Activated naive CD4-positive, alpha-beta T cell treated with anti-CD3 and anti-CD28 coated beads, Interleukin-2, amount 50 U/mL, for 16 hours (primary cell): Measurements from ENCODE around the gene GLO1.

ENCODE experiments used
- DNase-seq: peaks from one replicate; pipeline ENCODE4 v3.0.0-alpha.2; 2020

Gene GLO1

GRCh38 chr6:38702558-38703397 is at the start of gene GLO1:
Gene GLO1 (minus strand): TSS chr6:38703145. CDS start chr6:38703054, 91 bp downstream.
- peak; percentile 97 for DNase-seq

GRCh38 chr6:38750968-38751615 is 48.1 kb upstream of the GLO1 start:
- peak; percentile 44 for DNase-seq

- no peak for DNase-seq
Measured at GRCh38 chr6:38749473-38749872, 46.5 kb upstream of the GLO1 start.

- no peak for DNase-seq
Measured at GRCh38 chr6:38739532-38739931, 36.6 kb upstream of the GLO1 start.

- DNase-seq, result no peak
Measured at GRCh38 chr6:38738261-38738660, 35.3 kb upstream of the GLO1 start.

GRCh38 chr6:38736951-38737350 is 34.0 kb upstream of the GLO1 start:
- no peak for DNase-seq

- DNase-seq, result no peak
Measured at GRCh38 chr6:38730140-38730862, 27.4 kb upstream of the GLO1 start.

- no peak for DNase-seq
Measured at GRCh38 chr6:38728203-38728602, 25.3 kb upstream of the GLO1 start.

- no peak for DNase-seq
Measured at GRCh38 chr6:38725414-38726183, 22.7 kb upstream of the GLO1 start.

- DNase-seq, result no peak
Measured at GRCh38 chr6:38724343-38724742, 21.4 kb upstream of the GLO1 start.

GRCh38 chr6:38723783-38724182 is 20.8 kb upstream of the GLO1 start:
- no peak for DNase-seq

GRCh38 chr6:38722727-38723334 is 19.9 kb upstream of the GLO1 start:
- DNase-seq, result no peak

GRCh38 chr6:38722038-38722437 is 19.1 kb upstream of the GLO1 start:
- DNase-seq, result no peak

GRCh38 chr6:38720295-38720694 is 17.4 kb upstream of the GLO1 start:
- DNase-seq, result no peak

- DNase-seq, result no peak
Measured at GRCh38 chr6:38719358-38719757, 16.4 kb upstream of the GLO1 start.

GRCh38 chr6:38716825-38717224 is 13.9 kb upstream of the GLO1 start:
- no peak for DNase-seq

- DNase-seq, result no peak
Measured at GRCh38 chr6:38715016-38715689, 12.2 kb upstream of the GLO1 start, which contains the start of gene DNAH8. Gene DNAH8 (plus strand): TSS chr6:38715311. CDS start chr6:38722810, 7,499 bp downstream.

GRCh38 chr6:38714239-38715015 is 11.5 kb upstream of the GLO1 start:
- DNase-seq, result no peak

- peak; percentile 27 for DNase-seq
Measured at GRCh38 chr6:38713812-38714211, 10.9 kb upstream of the GLO1 start.

GRCh38 chr6:38708496-38708895 is 5.6 kb upstream of the GLO1 start:
- DNase-seq, result no peak

GRCh38 chr6:38705924-38706323 is 3.0 kb upstream of the GLO1 start:
- no peak for DNase-seq
